Measurements from ENCODE around the gene ABT1. TPM values are rescaled to one million over a fixed set of nuclear protein-coding genes. Genes with fewer than 3 reads are reported as not detected.

Gene ABT1
- total and polyA plus RNA-seq, 2 of the 8 experiments (the other 6 are each of a cell fraction or from before 2014, with no cell fraction given) = 20.5 to 30.7 TPM

GRCh38 chr6:26592649-26593048 is 4.1 kb upstream of the ABT1 start (continued):
- TF ChIP-seq EZH2 (IDR thresholded peaks at IDR 0.05; ENCODE audit: low read depth, low read length, severe bottlenecking) = no peak
- TF ChIP-seq RNF2 (IDR thresholded peaks at IDR 0.05; ENCODE audit: borderline replicate concordance, low read depth, low read length, missing control alignments, poor library complexity, severe bottlenecking) = no peak
- no peak for TF ChIP-seq USF2 (IDR thresholded peaks at IDR 0.05; ENCODE audit: low read length)
- TF ChIP-seq NRF1 (IDR thresholded peaks at IDR 0.05; ENCODE audit: low read depth, low read length) = no peak
